ENCODE data around the gene CAMTA1. TPM values are rescaled to one million over a fixed set of nuclear protein-coding genes. Genes with fewer than 3 reads are reported as not detected.

Gene CAMTA1
- polyA plus RNA-seq, 1 of the 3 experiments (the other 2 are of a cell fraction): 63.1 TPM

DNA sequence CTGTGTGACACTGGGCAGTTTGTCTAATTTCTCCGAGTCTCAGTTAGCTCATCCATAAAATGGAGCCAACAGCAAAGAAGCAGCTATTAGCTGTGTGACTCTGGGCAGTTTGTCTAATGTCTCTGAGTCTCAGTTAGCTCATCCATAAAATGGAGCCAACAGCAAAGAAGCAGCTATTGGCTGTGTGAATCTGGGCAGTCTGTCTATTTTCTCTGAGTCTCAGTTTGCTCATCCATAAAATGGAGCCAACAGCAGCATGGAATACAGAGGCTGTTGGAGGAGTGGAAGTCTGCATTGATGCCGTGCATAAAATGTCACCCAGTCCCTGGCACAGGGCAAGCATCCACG, 688.9 kb downstream of the CAMTA1 start (continued):
- TF ChIP-seq, protein P1, sequence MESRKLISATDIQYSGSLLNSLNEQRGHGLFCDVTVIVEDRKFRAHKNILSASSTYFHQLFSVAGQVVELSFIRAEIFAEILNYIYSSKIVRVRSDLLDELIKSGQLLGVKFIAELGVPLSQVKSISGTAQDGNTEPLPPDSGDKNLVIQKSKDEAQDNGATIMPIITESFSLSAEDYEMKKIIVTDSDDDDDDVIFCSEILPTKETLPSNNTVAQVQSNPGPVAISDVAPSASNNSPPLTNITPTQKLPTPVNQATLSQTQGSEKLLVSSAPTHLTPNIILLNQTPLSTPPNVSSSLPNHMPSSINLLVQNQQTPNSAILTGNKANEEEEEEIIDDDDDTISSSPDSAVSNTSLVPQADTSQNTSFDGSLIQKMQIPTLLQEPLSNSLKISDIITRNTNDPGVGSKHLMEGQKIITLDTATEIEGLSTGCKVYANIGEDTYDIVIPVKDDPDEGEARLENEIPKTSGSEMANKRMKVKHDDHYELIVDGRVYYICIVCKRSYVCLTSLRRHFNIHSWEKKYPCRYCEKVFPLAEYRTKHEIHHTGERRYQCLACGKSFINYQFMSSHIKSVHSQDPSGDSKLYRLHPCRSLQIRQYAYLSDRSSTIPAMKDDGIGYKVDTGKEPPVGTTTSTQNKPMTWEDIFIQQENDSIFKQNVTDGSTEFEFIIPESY (IDR thresholded peaks at IDR 0.05; ENCODE audit: borderline replicate concordance, low read depth): no peak
- TF ChIP-seq, protein P2, sequence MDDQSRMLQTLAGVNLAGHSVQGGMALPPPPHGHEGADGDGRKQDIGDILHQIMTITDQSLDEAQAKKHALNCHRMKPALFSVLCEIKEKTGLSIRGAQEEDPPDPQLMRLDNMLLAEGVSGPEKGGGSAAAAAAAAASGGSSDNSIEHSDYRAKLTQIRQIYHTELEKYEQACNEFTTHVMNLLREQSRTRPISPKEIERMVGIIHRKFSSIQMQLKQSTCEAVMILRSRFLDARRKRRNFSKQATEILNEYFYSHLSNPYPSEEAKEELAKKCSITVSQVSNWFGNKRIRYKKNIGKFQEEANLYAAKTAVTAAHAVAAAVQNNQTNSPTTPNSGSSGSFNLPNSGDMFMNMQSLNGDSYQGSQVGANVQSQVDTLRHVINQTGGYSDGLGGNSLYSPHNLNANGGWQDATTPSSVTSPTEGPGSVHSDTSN (IDR thresholded peaks at IDR 0.05): no peak
- TF ChIP-seq RFX5 (IDR thresholded peaks at IDR 0.05; ENCODE audit: low read length) (no peak), MEF2A (IDR thresholded peaks at IDR 0.05; ENCODE audit: borderline replicate concordance, low read depth) (no peak), FOXM1 (IDR thresholded peaks at IDR 0.05; ENCODE audit: low read depth) (no peak), JUND (IDR thresholded peaks at IDR 0.05) (no peak), TCF12 (IDR thresholded peaks at IDR 0.05) (no peak)
- TF ChIP-seq, protein P3, sequence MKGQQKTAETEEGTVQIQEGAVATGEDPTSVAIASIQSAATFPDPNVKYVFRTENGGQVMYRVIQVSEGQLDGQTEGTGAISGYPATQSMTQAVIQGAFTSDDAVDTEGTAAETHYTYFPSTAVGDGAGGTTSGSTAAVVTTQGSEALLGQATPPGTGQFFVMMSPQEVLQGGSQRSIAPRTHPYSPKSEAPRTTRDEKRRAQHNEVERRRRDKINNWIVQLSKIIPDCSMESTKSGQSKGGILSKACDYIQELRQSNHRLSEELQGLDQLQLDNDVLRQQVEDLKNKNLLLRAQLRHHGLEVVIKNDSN (IDR thresholded peaks at IDR 0.05; ENCODE audit: borderline replicate concordance, low read depth): no peak
- TF ChIP-seq, protein P4, sequence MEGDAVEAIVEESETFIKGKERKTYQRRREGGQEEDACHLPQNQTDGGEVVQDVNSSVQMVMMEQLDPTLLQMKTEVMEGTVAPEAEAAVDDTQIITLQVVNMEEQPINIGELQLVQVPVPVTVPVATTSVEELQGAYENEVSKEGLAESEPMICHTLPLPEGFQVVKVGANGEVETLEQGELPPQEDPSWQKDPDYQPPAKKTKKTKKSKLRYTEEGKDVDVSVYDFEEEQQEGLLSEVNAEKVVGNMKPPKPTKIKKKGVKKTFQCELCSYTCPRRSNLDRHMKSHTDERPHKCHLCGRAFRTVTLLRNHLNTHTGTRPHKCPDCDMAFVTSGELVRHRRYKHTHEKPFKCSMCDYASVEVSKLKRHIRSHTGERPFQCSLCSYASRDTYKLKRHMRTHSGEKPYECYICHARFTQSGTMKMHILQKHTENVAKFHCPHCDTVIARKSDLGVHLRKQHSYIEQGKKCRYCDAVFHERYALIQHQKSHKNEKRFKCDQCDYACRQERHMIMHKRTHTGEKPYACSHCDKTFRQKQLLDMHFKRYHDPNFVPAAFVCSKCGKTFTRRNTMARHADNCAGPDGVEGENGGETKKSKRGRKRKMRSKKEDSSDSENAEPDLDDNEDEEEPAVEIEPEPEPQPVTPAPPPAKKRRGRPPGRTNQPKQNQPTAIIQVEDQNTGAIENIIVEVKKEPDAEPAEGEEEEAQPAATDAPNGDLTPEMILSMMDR (IDR thresholded peaks at IDR 0.05): no peak

DNA sequence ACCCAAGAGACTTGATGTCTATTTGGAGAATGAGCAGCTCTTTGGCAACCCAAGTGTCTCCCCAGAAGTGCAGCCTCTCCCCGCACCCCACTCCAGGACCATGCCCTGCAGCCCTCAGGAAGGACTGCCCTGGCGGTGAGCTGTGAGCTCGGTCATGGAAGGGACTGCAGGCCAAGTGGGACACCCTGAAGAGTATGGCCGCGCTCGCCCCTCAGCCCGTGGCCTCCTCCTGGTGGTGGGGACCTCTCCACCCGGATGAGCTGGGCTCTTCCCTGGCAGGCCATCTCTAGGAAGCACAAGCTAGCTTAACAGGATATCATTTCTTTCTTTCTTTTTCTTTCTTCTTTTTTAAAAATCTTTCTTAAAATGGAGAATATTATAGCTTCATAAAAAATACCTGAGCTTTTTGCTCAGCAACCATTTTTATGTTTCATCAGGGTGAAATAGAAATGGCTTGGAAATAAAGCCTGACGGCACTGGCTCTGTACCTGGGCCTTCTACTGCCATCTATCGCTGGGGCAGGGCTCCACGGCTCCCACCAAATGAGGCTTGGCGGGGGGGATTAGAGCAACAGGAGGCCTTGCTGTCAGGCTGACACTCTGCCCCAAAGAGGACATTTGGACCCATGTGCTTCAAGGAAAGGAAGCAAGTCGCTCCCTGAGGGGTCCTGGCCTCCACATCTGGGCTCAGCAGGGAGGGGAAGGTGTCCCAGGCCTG, 689.7 kb downstream of the CAMTA1 start:
- ChIA-PET POLR2A (interaction anchor here (1.0 kb wide), 1 partner anchor 20 kb away, joined by 3 read pairs; no protein-coding TSS in a partner anchor), CTCF (interaction anchor here (0.6 to 1.8 kb wide), 9 partner anchors 8 to 172 kb away, joined by 3 to 6 read pairs (median 4); no protein-coding TSS in a partner anchor)
- DNase-seq: no peak

More for the DNA sequence above, 689.7 kb downstream of the CAMTA1 start:
- no peak overlapping the region for H3K4me3 ChIP-seq (ENCODE audit: low read depth in 2 of 2, low read length in 1 of 2)
- no peak for TF ChIP-seq TCF12 (IDR thresholded peaks at IDR 0.05)
- TF ChIP-seq RAD21 (IDR thresholded peaks at IDR 0.05; ENCODE audit: low read length): peak; percentile 20
- TF ChIP-seq RXRA (IDR thresholded peaks at IDR 0.05; ENCODE audit: borderline replicate concordance, low read depth): no peak
- no peak for TF ChIP-seq TEAD4 (IDR thresholded peaks at IDR 0.05; ENCODE audit: borderline replicate concordance, insufficient read depth)
- TF ChIP-seq, protein P5, sequence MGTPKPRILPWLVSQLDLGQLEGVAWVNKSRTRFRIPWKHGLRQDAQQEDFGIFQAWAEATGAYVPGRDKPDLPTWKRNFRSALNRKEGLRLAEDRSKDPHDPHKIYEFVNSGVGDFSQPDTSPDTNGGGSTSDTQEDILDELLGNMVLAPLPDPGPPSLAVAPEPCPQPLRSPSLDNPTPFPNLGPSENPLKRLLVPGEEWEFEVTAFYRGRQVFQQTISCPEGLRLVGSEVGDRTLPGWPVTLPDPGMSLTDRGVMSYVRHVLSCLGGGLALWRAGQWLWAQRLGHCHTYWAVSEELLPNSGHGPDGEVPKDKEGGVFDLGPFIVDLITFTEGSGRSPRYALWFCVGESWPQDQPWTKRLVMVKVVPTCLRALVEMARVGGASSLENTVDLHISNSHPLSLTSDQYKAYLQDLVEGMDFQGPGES (IDR thresholded peaks at IDR 0.05; ENCODE audit: low read depth, low read length): no peak
- no peak overlapping the region for H3K9ac ChIP-seq
- peaks cover 20 to 88% of the 10 kb centered on the region in 2 experiments for H3K4me1 ChIP-seq (ENCODE audit: control insufficient read depth in 1 of 2, insufficient read depth in 2 of 2, low read depth in 1 of 2, low read length in 1 of 2)
- H3K9me2 ChIP-seq: no peaks in the 10 kb centered on the region
- no peaks in the 10 kb centered on the region for H4K20me1 ChIP-seq (ENCODE audit: insufficient read depth)
- H3F3A ChIP-seq (replicated peaks; ENCODE audit: insufficient read depth): no peaks in the 10 kb centered on the region
- H3K27ac ChIP-seq (ENCODE audit: low read depth in 2 of 2, low read length in 1 of 2): no peak overlapping the region; a peak in 1 of 4 replicates
- H2AFZ ChIP-seq (ENCODE audit: low read depth): no peak overlapping the region
- no peaks in the 10 kb centered on the region for H3K36me3 ChIP-seq (replicated peaks in 1 of 2; ENCODE audit: control insufficient read depth in 1 of 2, insufficient read depth in 2 of 2, low read length in 1 of 2)
- H3K4me2 ChIP-seq: no peak overlapping the region
- WGBS (ENCODE audit: low lambda C conversion rate): 85% methylated on average over 7 of the region's 13 CpGs
- H3K79me2 ChIP-seq (ENCODE audit: insufficient read depth): no peaks in the 10 kb centered on the region
- H3K9me3 ChIP-seq: no peaks in the 10 kb centered on the region
- H3K27me3 ChIP-seq (ENCODE audit: insufficient read depth): no peaks in the 10 kb centered on the region
